ENCODE data around the gene TENM4.

GRCh38 chr11:78821371-78822306, 619.2 kb downstream of the TENM4 start:
- TF ChIP-seq KLF9 (tag by site-specific recombination; IDR thresholded peaks at IDR 0.05; ENCODE audit: low read depth) (no peak), ZBTB7A (tag by site-specific recombination; IDR thresholded peaks at IDR 0.05; ENCODE audit: low read depth) (no peak), CTCF (tag by site-specific recombination; IDR thresholded peaks at IDR 0.05) (no peak), PRDM10 (tag by site-specific recombination; IDR thresholded peaks at IDR 0.05) (no peak), ZNF791 (tag by site-specific recombination; IDR thresholded peaks at IDR 0.05) (no peak), ZNF223 (tag by site-specific recombination; IDR thresholded peaks at IDR 0.05) (no peak)
